ENCODE results near the gene FOXP1.

Gene FOXP1

GRCh38 chr3:71281280-71281679 lies 302.2 kb downstream of the FOXP1 start:
- FAIRE-seq = no peak
- no peak for DNase-seq (ENCODE audit: insufficient read length, low spot score)
- TF ChIP-seq POLR2A (IDR thresholded peaks at IDR 0.05; ENCODE audit: low read depth, low read length) (no peak), PAX5 (IDR thresholded peaks at IDR 0.05; ENCODE audit: insufficient read depth, low read length, severe bottlenecking) (no peak), TAF1 (IDR thresholded peaks at IDR 0.05; ENCODE audit: low read depth, low read length) (no peak), POLR2AphosphoS5 (IDR thresholded peaks at IDR 0.05; ENCODE audit: low read depth, low read length) (no peak), POU2F2 (IDR thresholded peaks at IDR 0.05; ENCODE audit: low read depth, low read length) (no peak), SPI1 (IDR thresholded peaks at IDR 0.05; ENCODE audit: low read depth, low read length) (no peak)

- DNase-seq (ENCODE audit: insufficient read length, low spot score) (no peak), FAIRE-seq (no peak)
- no peak for TF ChIP-seq PAX5 (IDR thresholded peaks at IDR 0.05; ENCODE audit: insufficient read depth, low read length, severe bottlenecking)
- TF ChIP-seq SPI1 (IDR thresholded peaks at IDR 0.05; ENCODE audit: low read depth, low read length) = no peak
- TF ChIP-seq POLR2A (IDR thresholded peaks at IDR 0.05; ENCODE audit: low read depth, low read length) = no peak
- TF ChIP-seq TAF1 (IDR thresholded peaks at IDR 0.05; ENCODE audit: low read depth, low read length) = no peak
- TF ChIP-seq POLR2AphosphoS5 (IDR thresholded peaks at IDR 0.05; ENCODE audit: low read depth, low read length) = no peak
- no peak for TF ChIP-seq POU2F2 (IDR thresholded peaks at IDR 0.05; ENCODE audit: low read depth, low read length)
Measured at GRCh38 chr3:71277341-71277740, 306.2 kb downstream of the FOXP1 start.

- DNase-seq (ENCODE audit: insufficient read length, low spot score) (no peak), FAIRE-seq (no peak)
- TF ChIP-seq POLR2AphosphoS5 (IDR thresholded peaks at IDR 0.05; ENCODE audit: low read depth, low read length) (no peak), SPI1 (IDR thresholded peaks at IDR 0.05; ENCODE audit: low read depth, low read length) (no peak), PAX5 (IDR thresholded peaks at IDR 0.05; ENCODE audit: insufficient read depth, low read length, severe bottlenecking) (no peak), TAF1 (IDR thresholded peaks at IDR 0.05; ENCODE audit: low read depth, low read length) (no peak), POU2F2 (IDR thresholded peaks at IDR 0.05; ENCODE audit: low read depth, low read length) (no peak), POLR2A (IDR thresholded peaks at IDR 0.05; ENCODE audit: low read depth, low read length) (no peak)
Measured at GRCh38 chr3:71276531-71276930, 307.0 kb downstream of the FOXP1 start.

GRCh38 chr3:71273453-71273852 lies 310.1 kb downstream of the FOXP1 start:
- DNase-seq (ENCODE audit: insufficient read length, low spot score) (no peak), FAIRE-seq (no peak)
- TF ChIP-seq POLR2AphosphoS5 (IDR thresholded peaks at IDR 0.05; ENCODE audit: low read depth, low read length) = no peak
- no peak for TF ChIP-seq POLR2A (IDR thresholded peaks at IDR 0.05; ENCODE audit: low read depth, low read length)
- TF ChIP-seq PAX5 (IDR thresholded peaks at IDR 0.05; ENCODE audit: insufficient read depth, low read length, severe bottlenecking) = no peak
- no peak for TF ChIP-seq SPI1 (IDR thresholded peaks at IDR 0.05; ENCODE audit: low read depth, low read length)
- no peak for TF ChIP-seq TAF1 (IDR thresholded peaks at IDR 0.05; ENCODE audit: low read depth, low read length)
- TF ChIP-seq POU2F2 (IDR thresholded peaks at IDR 0.05; ENCODE audit: low read depth, low read length) = no peak

- no peak for DNase-seq (ENCODE audit: insufficient read length, low spot score)
- FAIRE-seq = no peak
- TF ChIP-seq POLR2A (IDR thresholded peaks at IDR 0.05; ENCODE audit: low read depth, low read length) (no peak), SPI1 (IDR thresholded peaks at IDR 0.05; ENCODE audit: low read depth, low read length) (no peak), POU2F2 (IDR thresholded peaks at IDR 0.05; ENCODE audit: low read depth, low read length) (no peak), POLR2AphosphoS5 (IDR thresholded peaks at IDR 0.05; ENCODE audit: low read depth, low read length) (no peak), PAX5 (IDR thresholded peaks at IDR 0.05; ENCODE audit: insufficient read depth, low read length, severe bottlenecking) (no peak), TAF1 (IDR thresholded peaks at IDR 0.05; ENCODE audit: low read depth, low read length) (no peak)
Measured at GRCh38 chr3:71271596-71271995, 311.9 kb downstream of the FOXP1 start.

GRCh38 chr3:71269906-71270305 lies 313.6 kb downstream of the FOXP1 start:
- no peak for FAIRE-seq
- DNase-seq (ENCODE audit: insufficient read length, low spot score) = no peak
- TF ChIP-seq TAF1 (IDR thresholded peaks at IDR 0.05; ENCODE audit: low read depth, low read length) = no peak
- no peak for TF ChIP-seq SPI1 (IDR thresholded peaks at IDR 0.05; ENCODE audit: low read depth, low read length)
- TF ChIP-seq PAX5 (IDR thresholded peaks at IDR 0.05; ENCODE audit: insufficient read depth, low read length, severe bottlenecking) = no peak
- TF ChIP-seq POLR2AphosphoS5 (IDR thresholded peaks at IDR 0.05; ENCODE audit: low read depth, low read length) = no peak
- TF ChIP-seq POLR2A (IDR thresholded peaks at IDR 0.05; ENCODE audit: low read depth, low read length) = no peak
- no peak for TF ChIP-seq POU2F2 (IDR thresholded peaks at IDR 0.05; ENCODE audit: low read depth, low read length)

GRCh38 chr3:71268462-71268999 lies 315.0 kb downstream of the FOXP1 start:
- FAIRE-seq (no peak), DNase-seq (ENCODE audit: insufficient read length, low spot score) (no peak)
- no peak for TF ChIP-seq PAX5 (IDR thresholded peaks at IDR 0.05; ENCODE audit: insufficient read depth, low read length, severe bottlenecking)
- TF ChIP-seq TAF1 (IDR thresholded peaks at IDR 0.05; ENCODE audit: low read depth, low read length) = no peak
- no peak for TF ChIP-seq SPI1 (IDR thresholded peaks at IDR 0.05; ENCODE audit: low read depth, low read length)
- no peak for TF ChIP-seq POU2F2 (IDR thresholded peaks at IDR 0.05; ENCODE audit: low read depth, low read length)
- no peak for TF ChIP-seq POLR2AphosphoS5 (IDR thresholded peaks at IDR 0.05; ENCODE audit: low read depth, low read length)
- no peak for TF ChIP-seq POLR2A (IDR thresholded peaks at IDR 0.05; ENCODE audit: low read depth, low read length)

GRCh38 chr3:71266875-71267274 lies 316.7 kb downstream of the FOXP1 start:
- FAIRE-seq = no peak

GRCh38 chr3:71265365-71265915 lies 318.1 kb downstream of the FOXP1 start:
- TF ChIP-seq POU2F2 (IDR thresholded peaks at IDR 0.05; ENCODE audit: low read depth, low read length) (no peak), POLR2AphosphoS5 (IDR thresholded peaks at IDR 0.05; ENCODE audit: low read depth, low read length) (no peak), SPI1 (IDR thresholded peaks at IDR 0.05; ENCODE audit: low read depth, low read length) (no peak), PAX5 (IDR thresholded peaks at IDR 0.05; ENCODE audit: insufficient read depth, low read length, severe bottlenecking) (no peak), TAF1 (IDR thresholded peaks at IDR 0.05; ENCODE audit: low read depth, low read length) (no peak), POLR2A (IDR thresholded peaks at IDR 0.05; ENCODE audit: low read depth, low read length) (no peak)
- DNase-seq (ENCODE audit: insufficient read length, low spot score) (no peak), FAIRE-seq (no peak)

More at GRCh38 chr3:71266875-71267274, 316.7 kb downstream of the FOXP1 start:
- TF ChIP-seq POLR2A (IDR thresholded peaks at IDR 0.05; ENCODE audit: low read depth, low read length) (no peak), POU2F2 (IDR thresholded peaks at IDR 0.05; ENCODE audit: low read depth, low read length) (no peak), PAX5 (IDR thresholded peaks at IDR 0.05; ENCODE audit: insufficient read depth, low read length, severe bottlenecking) (no peak), POLR2AphosphoS5 (IDR thresholded peaks at IDR 0.05; ENCODE audit: low read depth, low read length) (no peak), SPI1 (IDR thresholded peaks at IDR 0.05; ENCODE audit: low read depth, low read length) (no peak), TAF1 (IDR thresholded peaks at IDR 0.05; ENCODE audit: low read depth, low read length) (no peak)
- DNase-seq (ENCODE audit: insufficient read length, low spot score) = no peak
